Keratinocyte (primary cell): ENCODE results near the gene ATPAF2.

ENCODE experiments used
- EZH2 ChIP-seq: IDR thresholded peaks from one replicate; pipeline ENCODE4 v1.6.1; 2012; ENCODE audit warnings: inconsistent platforms, mild to moderate bottlenecking, low read length, moderate library complexity
- TF ChIP-seq, protein P1 (sequence below), 3 experiments: IDR thresholded peaks in 1 of 3; conservative IDR thresholded peaks in 1 of 3; optimal IDR thresholded peaks in 1 of 3; 2 replicates in 2 of 3; 3 replicates in 1 of 3; pipeline versions ENCODE3 to v1.5.1; 2011; ENCODE audit warnings: low read length in 3 of 3, mild to moderate bottlenecking in 3 of 3, moderate library complexity in 2 of 3, control low read depth in 1 of 3, inconsistent platforms in 1 of 3; ENCODE audit not compliant: insufficient read depth in 2 of 3; ENCODE audit errors: extremely low read depth in 1 of 3

GRCh38 chr17:18064053-18064452 is 25.1 kb upstream of the ATPAF2 start:
- TF ChIP-seq, protein P1, sequence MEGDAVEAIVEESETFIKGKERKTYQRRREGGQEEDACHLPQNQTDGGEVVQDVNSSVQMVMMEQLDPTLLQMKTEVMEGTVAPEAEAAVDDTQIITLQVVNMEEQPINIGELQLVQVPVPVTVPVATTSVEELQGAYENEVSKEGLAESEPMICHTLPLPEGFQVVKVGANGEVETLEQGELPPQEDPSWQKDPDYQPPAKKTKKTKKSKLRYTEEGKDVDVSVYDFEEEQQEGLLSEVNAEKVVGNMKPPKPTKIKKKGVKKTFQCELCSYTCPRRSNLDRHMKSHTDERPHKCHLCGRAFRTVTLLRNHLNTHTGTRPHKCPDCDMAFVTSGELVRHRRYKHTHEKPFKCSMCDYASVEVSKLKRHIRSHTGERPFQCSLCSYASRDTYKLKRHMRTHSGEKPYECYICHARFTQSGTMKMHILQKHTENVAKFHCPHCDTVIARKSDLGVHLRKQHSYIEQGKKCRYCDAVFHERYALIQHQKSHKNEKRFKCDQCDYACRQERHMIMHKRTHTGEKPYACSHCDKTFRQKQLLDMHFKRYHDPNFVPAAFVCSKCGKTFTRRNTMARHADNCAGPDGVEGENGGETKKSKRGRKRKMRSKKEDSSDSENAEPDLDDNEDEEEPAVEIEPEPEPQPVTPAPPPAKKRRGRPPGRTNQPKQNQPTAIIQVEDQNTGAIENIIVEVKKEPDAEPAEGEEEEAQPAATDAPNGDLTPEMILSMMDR (optimal IDR thresholded peaks at IDR 0.05 in 1 of 3, IDR thresholded peaks at IDR 0.05 in 1 of 3, conservative IDR thresholded peaks at IDR 0.05 in 1 of 3; ENCODE audit: extremely low read depth in 1 of 3, insufficient read depth in 2 of 3, low read length in 3 of 3), result no peak
- TF ChIP-seq EZH2, result no peak
